CD8-positive, alpha-beta memory T cell (primary cell): ENCODE data around the gene TMEM131. TPM values are rescaled to one million over a fixed set of nuclear protein-coding genes. Genes with fewer than 3 reads are reported as not detected.
"Not testable (repeated sequence)": the region's sequence is repeated elsewhere in the genome, so short reads cannot be mapped to it uniquely, and the experiment has no call there.

Source experiments
- CTCF ChIA-PET: fragments of 350-600 bp; sonication (Branson Sonifier 250); formaldehyde crosslinking; loops from one replicate; lab custom pipeline; 2021; ENCODE audit warnings: antibody characterized with exemption; lab: Charles Lee
- POLR2A ChIA-PET: fragments of 350-600 bp; sonication (Branson Sonifier 250); formaldehyde crosslinking; loops from one replicate; lab custom pipeline; 2021; ENCODE audit warnings: antibody characterized with exemption; lab: Charles Lee
- DNase-seq, 5 donors: peaks; one replicate each; pipeline versions ENCODE4 v3.0.0 to v3.0.0-alpha.2; 2020 to 2022; ENCODE audit warnings: mixed read lengths in 1 of 5
- H3K27ac ChIP-seq: one replicate; pipeline ENCODE4 v1.7.0; 2013; ENCODE audit warnings: low read depth, mild to moderate bottlenecking, low read length, moderate library complexity
- H3K27me3 ChIP-seq: 2 replicates; pipeline ENCODE4 v1.7.0; 2013; ENCODE audit warnings: low read length, mild to moderate bottlenecking; ENCODE audit not compliant: insufficient read depth, poor library complexity, severe bottlenecking
- H3K36me3 ChIP-seq: 2 replicates; pipeline ENCODE4 v1.7.0; 2013; ENCODE audit warnings: mild to moderate bottlenecking, low read length, moderate library complexity; ENCODE audit not compliant: insufficient read depth
- H3K4me1 ChIP-seq: 2 replicates; pipeline ENCODE4 v1.7.0; 2013; ENCODE audit warnings: mild to moderate bottlenecking, low read length, moderate library complexity; ENCODE audit not compliant: insufficient read depth
- H3K4me3 ChIP-seq: 2 replicates; pipeline ENCODE4 v1.7.0; 2013; ENCODE audit warnings: mild to moderate bottlenecking, low read length
- H3K9me3 ChIP-seq: 2 replicates; pipeline ENCODE4 v1.7.0; 2013; ENCODE audit warnings: mild to moderate bottlenecking, low read length
- H3K27ac Mint-ChIP-seq, 8 donors: one replicate each; pipeline ENCODE4 v1.8.0; 2020 to 2021; ENCODE audit warnings: mixed read lengths in 8 of 8, mild to moderate bottlenecking in 6 of 8, inconsistent platforms in 3 of 8, moderate library complexity in 3 of 8
- H3K27me3 Mint-ChIP-seq, 2 donors: one replicate each; pipeline ENCODE4 v1.8.0; 2020 to 2021; ENCODE audit warnings: mixed read lengths in 2 of 2, mild to moderate bottlenecking in 1 of 2, moderate library complexity in 1 of 2
- H3K36me3 Mint-ChIP-seq, 3 donors: one replicate each; pipeline ENCODE4 v1.8.0; 2020 to 2021; ENCODE audit warnings: mixed read lengths in 3 of 3, inconsistent platforms in 1 of 3, mild to moderate bottlenecking in 1 of 3
- H3K4me1 Mint-ChIP-seq, 3 donors: one replicate each; pipeline ENCODE4 v1.8.0; 2020 to 2021; ENCODE audit warnings: mixed read lengths in 3 of 3, inconsistent platforms in 1 of 3, mild to moderate bottlenecking in 1 of 3
- H3K4me3 Mint-ChIP-seq, 7 donors: one replicate each; pipeline ENCODE4 v1.8.0; 2020 to 2021; ENCODE audit warnings: mixed read lengths in 7 of 7, mild to moderate bottlenecking in 6 of 7, moderate library complexity in 4 of 7, inconsistent platforms in 2 of 7
- H3K9me3 Mint-ChIP-seq, 5 donors: one replicate each; pipeline ENCODE4 v1.8.0; 2020 to 2022; ENCODE audit warnings: mixed read lengths in 5 of 5, mild to moderate bottlenecking in 3 of 5, moderate library complexity in 2 of 5, inconsistent platforms in 1 of 5
- polyA plus RNA-seq: library from polyadenylated mRNA; unstranded; fragments of 300-500 nt; fragmentation: Illumina TruSeq; gene quantifications from one replicate; pipeline ENCODE4 v1.2.3, GENCODE V29; 2021
- total RNA-seq, 2 experiments: library from RNA; stranded (reverse); gene quantifications; one replicate each; pipeline ENCODE4 v1.2.3, GENCODE V29; 2021

The TMEM131 gene
- total and polyA plus RNA-seq, 3 experiments from 2014 or later = 14.4 to 35.4 (median 34.7) TPM

DNA sequence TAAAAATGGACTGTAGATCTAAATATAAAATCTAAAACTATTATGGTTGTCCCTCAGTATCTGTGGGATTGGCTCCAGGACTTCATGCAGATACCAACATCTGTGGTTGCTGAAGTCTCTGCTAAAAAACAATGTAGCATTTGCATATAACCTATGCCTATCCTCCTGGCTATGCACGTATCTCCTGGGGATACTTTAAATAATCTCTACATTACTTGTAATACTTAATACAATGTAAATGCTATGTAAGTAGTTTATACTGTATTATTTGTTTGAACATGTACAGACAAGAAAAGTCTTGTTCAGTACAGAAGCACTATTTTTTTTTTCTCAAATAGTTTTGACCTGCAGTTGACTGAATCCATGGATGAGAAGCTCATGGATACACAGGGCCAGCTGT is 147.4 kb downstream of the TMEM131 start:
- no peak overlapping the region for H3K4me3 Mint-ChIP-seq
- ChIA-PET POLR2A (no interaction called here), CTCF (no interaction called here)
- peaks cover 3 to 8% (median 4%) of the 10 kb centered on the region in 3 donors for H3K36me3 Mint-ChIP-seq
- no peaks in the 10 kb centered on the region for H3K9me3 ChIP-seq
- no peak for DNase-seq
- H3K4me3 ChIP-seq = no peak overlapping the region
- no peaks in the 10 kb centered on the region for H3K27me3 Mint-ChIP-seq
- H3K9me3 Mint-ChIP-seq = no peaks in the 10 kb centered on the region
- H3K27ac ChIP-seq = no peak overlapping the region
- H3K36me3 ChIP-seq = no peaks in the 10 kb centered on the region
- peaks cover 13% of the 10 kb centered on the region for H3K4me1 ChIP-seq
- H3K4me1 Mint-ChIP-seq = peaks cover 42 to 78% (median 66%) of the 10 kb centered on the region in 3 donors
- peak overlapping the region in 1 of 8 donors; percentile 18 for H3K27ac Mint-ChIP-seq
- H3K27me3 ChIP-seq = no peaks in the 10 kb centered on the region

DNA sequence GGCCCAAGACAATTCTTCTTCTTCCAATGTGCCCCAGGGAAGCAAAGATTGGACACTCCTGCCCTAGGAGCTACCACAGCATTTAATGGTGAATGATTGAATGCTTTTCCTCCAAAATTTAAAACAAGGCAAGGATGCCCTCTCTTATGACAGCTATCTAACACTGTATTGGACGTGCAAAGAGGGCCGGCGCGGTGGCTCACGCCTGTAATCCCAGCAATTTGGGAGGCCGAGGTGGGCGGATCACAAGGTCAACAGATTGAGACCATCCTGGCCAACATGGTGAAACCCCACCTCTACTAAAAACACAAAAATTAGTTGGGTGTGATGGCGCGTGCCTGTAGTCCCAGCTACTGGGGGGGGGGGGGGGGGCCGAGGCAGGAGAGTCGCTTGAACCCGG is 149.0 kb downstream of the TMEM131 start:
- DNase-seq, H3K27me3 Mint-ChIP-seq, H3K4me3 Mint-ChIP-seq, H3K9me3 ChIP-seq, H3K27me3 ChIP-seq, H3K27ac Mint-ChIP-seq, H3K4me1 ChIP-seq, H3K4me3 ChIP-seq, H3K9me3 Mint-ChIP-seq, H3K27ac ChIP-seq, POLR2A ChIA-PET, H3K36me3 ChIP-seq: not testable (repeated sequence)
- H3K4me1 Mint-ChIP-seq = peaks cover 35 to 66% (median 53%) of the 10 kb centered on the region in 3 donors
- CTCF ChIA-PET = interaction anchor here (1.7 kb wide), 1 partner anchor 9 kb away, joined by 4 read pairs; no protein-coding TSS in a partner anchor
- peaks cover 3 to 12% (median 7%) of the 10 kb centered on the region in 3 donors for H3K36me3 Mint-ChIP-seq

DNA sequence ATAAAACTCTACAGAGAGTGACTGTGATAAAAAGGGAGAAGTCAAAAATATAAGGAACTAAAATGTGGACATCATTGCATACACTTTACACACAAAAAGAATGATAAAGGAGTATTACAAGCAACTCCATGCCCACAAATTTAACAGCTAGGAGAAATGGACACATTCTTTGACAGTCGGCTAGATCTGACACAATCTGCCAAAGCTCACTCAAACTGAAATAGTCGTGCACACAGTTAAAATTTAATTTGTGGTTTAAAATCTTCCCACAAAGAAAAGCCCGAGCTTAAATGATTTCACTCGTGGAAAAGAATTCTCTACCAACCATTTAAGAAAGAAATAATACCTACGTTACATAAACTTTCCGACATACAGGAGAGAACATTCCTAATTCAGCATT is 149.9 kb downstream of the TMEM131 start:
- CTCF ChIA-PET = interaction anchor here (1.7 kb wide), 1 partner anchor 9 kb away, joined by 4 read pairs; no protein-coding TSS in a partner anchor
- Histone ChIP-seq H3K4me1 (peaks cover under 1% of the 10 kb centered on the region), H3K27me3 (no peaks in the 10 kb centered on the region), H3K27ac (no peak overlapping the region), H3K9me3 (no peaks in the 10 kb centered on the region), H3K4me3 (no peak overlapping the region), H3K36me3 (peaks cover 2% of the 10 kb centered on the region)
- no peak for DNase-seq
- peaks cover 3 to 21% (median 7%) of the 10 kb centered on the region in 3 donors for H3K36me3 Mint-ChIP-seq
- peak overlapping the region in 1 of 8 donors; percentile 12 for H3K27ac Mint-ChIP-seq
- H3K4me3 Mint-ChIP-seq = no peak overlapping the region
- H3K9me3 Mint-ChIP-seq = no peaks in the 10 kb centered on the region
- no peaks in the 10 kb centered on the region for H3K27me3 Mint-ChIP-seq
- POLR2A ChIA-PET = no interaction called here
- peaks cover 27 to 57% (median 44%) of the 10 kb centered on the region in 3 donors for H3K4me1 Mint-ChIP-seq

DNA sequence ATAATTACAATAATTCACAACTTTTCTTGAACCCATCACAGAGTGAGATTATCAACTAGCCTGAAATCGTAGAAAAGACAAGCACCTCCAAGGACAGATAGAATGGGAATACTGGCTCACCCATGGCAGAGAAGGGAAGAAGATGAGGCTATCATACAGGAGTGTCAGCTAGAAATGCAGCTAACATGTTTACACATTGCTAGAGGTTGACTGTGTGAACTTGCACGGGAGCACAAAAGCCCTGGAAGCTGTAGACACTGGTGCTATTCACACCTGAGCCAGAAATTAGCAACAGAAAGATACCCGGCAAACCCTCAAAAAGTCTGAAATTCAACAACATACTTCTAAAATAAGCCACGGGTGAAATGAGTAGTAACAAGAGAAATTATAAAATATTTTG is 150.6 kb downstream of the TMEM131 start:
- no peak overlapping the region for H3K4me3 ChIP-seq
- H3K27ac ChIP-seq = no peak overlapping the region
- Mint-ChIP-seq H3K36me3 (peaks cover 3 to 27% (median 12%) of the 10 kb centered on the region in 3 donors), H3K27ac (no peak overlapping the region), H3K27me3 (no peaks in the 10 kb centered on the region), H3K4me1 (peaks cover 22 to 50% (median 39%) of the 10 kb centered on the region in 3 donors), H3K4me3 (no peak overlapping the region), H3K9me3 (no peaks in the 10 kb centered on the region)
- ChIA-PET CTCF (interaction anchor here (1.7 kb wide), 1 partner anchor 8 kb away, joined by 4 read pairs; no protein-coding TSS in a partner anchor), POLR2A (no interaction called here)
- no peak for DNase-seq
- H3K36me3 ChIP-seq = peaks cover 6% of the 10 kb centered on the region
- H3K27me3 ChIP-seq = no peaks in the 10 kb centered on the region
- H3K9me3 ChIP-seq = no peaks in the 10 kb centered on the region
- no peaks in the 10 kb centered on the region for H3K4me1 ChIP-seq

DNA sequence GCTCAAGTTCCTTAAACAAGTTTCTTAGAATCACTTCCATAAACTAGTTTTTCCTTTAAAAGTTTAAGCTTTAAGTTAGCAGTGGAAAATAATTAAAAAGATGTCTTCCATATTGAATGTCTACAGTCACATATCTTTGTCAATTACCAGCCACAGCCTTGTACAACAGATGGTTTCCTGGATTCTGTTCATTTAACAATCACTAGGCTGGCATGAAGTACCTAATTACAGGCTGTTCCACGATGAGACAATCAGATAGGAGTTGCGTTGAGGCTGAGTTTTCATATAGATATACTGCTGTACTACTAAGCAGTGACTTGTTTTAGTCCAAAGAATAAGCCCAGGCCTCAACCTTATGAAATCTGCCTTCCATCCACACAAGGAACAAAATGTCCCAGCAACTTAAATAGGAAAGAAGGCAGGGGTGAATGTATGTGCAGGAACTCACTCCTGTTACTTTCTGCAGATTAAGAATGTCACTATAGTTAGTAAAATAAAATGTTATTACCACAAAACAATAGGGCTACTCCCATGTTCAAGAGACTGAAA is 151.4 kb downstream of the TMEM131 start:
- Histone ChIP-seq H3K27ac (no peak overlapping the region), H3K9me3 (no peaks in the 10 kb centered on the region), H3K4me3 (no peak overlapping the region), H3K36me3 (peaks cover 6% of the 10 kb centered on the region), H3K27me3 (no peaks in the 10 kb centered on the region), H3K4me1 (no peaks in the 10 kb centered on the region)
- POLR2A ChIA-PET = no interaction called here
- Mint-ChIP-seq H3K4me3 (no peak overlapping the region), H3K4me1 (peaks cover 17 to 45% (median 34%) of the 10 kb centered on the region in 3 donors), H3K27ac (no peak overlapping the region), H3K9me3 (no peaks in the 10 kb centered on the region), H3K36me3 (peaks cover 3 to 35% (median 16%) of the 10 kb centered on the region in 3 donors), H3K27me3 (no peaks in the 10 kb centered on the region)
- no peak for DNase-seq
- CTCF ChIA-PET = no interaction called here

DNA sequence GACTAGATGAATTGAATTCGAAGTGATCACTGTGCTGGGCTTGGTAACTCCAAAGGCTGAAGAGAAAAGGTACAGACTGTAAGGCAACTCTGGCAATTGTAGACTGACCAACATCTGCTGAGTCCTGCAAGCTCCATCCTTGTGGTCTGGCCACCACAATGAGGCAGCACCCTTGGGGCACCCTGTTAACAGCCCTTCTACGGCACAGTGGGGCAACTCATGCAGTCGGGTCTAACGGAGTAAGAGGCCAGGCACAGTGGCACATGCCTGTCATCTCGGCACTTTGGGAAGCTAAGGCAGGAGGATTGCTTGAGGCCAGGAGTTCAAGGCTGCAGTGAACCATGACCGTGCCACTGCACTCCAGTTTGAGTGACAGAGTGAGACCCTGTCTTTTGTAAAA is 155.6 kb downstream of the TMEM131 start:
- no peaks in the 10 kb centered on the region for H3K9me3 Mint-ChIP-seq
- no peak for DNase-seq
- ChIA-PET CTCF (no interaction called here), POLR2A (no interaction called here)
- H3K4me3 Mint-ChIP-seq = no peak overlapping the region
- H3K4me3 ChIP-seq = no peak overlapping the region
- peaks cover 4 to 59% (median 26%) of the 10 kb centered on the region in 3 donors for H3K36me3 Mint-ChIP-seq
- peaks cover 2 to 18% (median 12%) of the 10 kb centered on the region in 3 donors for H3K4me1 Mint-ChIP-seq
- H3K36me3 ChIP-seq = peaks cover 6% of the 10 kb centered on the region
- no peak overlapping the region for H3K27ac Mint-ChIP-seq
- H3K4me1 ChIP-seq = no peaks in the 10 kb centered on the region
- no peaks in the 10 kb centered on the region for H3K27me3 ChIP-seq
- H3K27ac ChIP-seq = no peak overlapping the region
- H3K9me3 ChIP-seq = no peaks in the 10 kb centered on the region
- no peaks in the 10 kb centered on the region for H3K27me3 Mint-ChIP-seq

DNA sequence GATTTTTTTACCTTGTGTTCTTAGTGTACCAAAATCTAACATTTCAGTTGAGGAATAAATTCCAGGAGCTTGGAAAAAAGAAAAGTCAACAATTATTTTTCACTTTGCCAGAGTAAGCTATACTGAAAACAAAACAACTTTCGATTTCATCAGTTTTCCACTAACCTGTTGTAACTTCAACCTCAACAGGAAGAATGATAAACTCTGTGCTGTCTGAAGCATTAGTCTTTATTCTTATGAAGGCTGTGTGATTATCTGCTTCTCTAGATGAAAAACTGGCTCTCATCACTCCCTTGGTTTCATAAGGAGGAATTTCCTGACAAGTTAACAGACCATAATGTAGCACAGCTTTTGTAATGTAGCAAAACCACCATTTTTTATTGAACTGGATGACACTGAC is 161.1 kb downstream of the TMEM131 start:
- no peak for DNase-seq
- H3K9me3 ChIP-seq = no peaks in the 10 kb centered on the region

DNA sequence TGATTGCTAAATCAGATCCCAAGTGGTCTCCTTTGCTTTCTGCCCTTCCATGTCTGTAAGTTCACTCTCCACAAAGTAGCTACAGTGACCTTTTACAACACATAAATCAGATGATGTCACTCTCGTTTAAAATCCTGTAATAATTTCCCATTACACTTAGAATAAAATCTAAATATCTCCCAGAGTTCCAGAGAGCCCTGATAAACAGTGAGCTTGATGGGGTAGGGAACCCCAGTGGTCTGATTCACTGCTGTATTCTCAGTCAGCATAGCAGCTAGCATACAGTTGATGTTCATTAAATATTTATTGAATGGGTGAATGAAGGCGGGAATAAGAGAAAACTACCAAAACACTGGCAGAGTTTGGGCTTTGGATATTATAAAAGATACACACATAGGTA is 164.6 kb downstream of the TMEM131 start:
- no peak overlapping the region for H3K4me3 ChIP-seq
- peaks cover 13 to 24% (median 19%) of the 10 kb centered on the region in 3 donors for H3K4me1 Mint-ChIP-seq
- peaks cover 5 to 52% (median 18%) of the 10 kb centered on the region in 3 donors for H3K36me3 Mint-ChIP-seq
- ChIA-PET CTCF (no interaction called here), POLR2A (no interaction called here)
- H3K4me3 Mint-ChIP-seq = no peak overlapping the region
- H3K27me3 ChIP-seq = no peaks in the 10 kb centered on the region
- no peak overlapping the region for H3K27ac ChIP-seq
- H3K36me3 ChIP-seq = no peaks in the 10 kb centered on the region
- no peak for DNase-seq
- H3K27ac Mint-ChIP-seq = no peak overlapping the region
- no peaks in the 10 kb centered on the region for H3K9me3 ChIP-seq
- no peaks in the 10 kb centered on the region for H3K27me3 Mint-ChIP-seq
- no peaks in the 10 kb centered on the region for H3K9me3 Mint-ChIP-seq
- H3K4me1 ChIP-seq = no peaks in the 10 kb centered on the region

More for the DNA sequence above, 161.1 kb downstream of the TMEM131 start:
- no peaks in the 10 kb centered on the region for H3K27me3 Mint-ChIP-seq
- peak overlapping the region in 3 of 8 donors; percentile 12 to 82 (median 21) for H3K27ac Mint-ChIP-seq
- H3K9me3 Mint-ChIP-seq = no peaks in the 10 kb centered on the region
- CTCF ChIA-PET = interaction anchor here (1.2 kb wide), 1 partner anchor 551 kb away, joined by 3 read pairs; no protein-coding TSS in a partner anchor
- Histone ChIP-seq H3K27ac (no peak overlapping the region), H3K36me3 (no peaks in the 10 kb centered on the region), H3K4me1 (no peaks in the 10 kb centered on the region), H3K27me3 (no peaks in the 10 kb centered on the region), H3K4me3 (no peak overlapping the region)
- POLR2A ChIA-PET = no interaction called here
- peaks cover 9 to 20% (median 20%) of the 10 kb centered on the region in 3 donors for H3K4me1 Mint-ChIP-seq
- H3K4me3 Mint-ChIP-seq = no peak overlapping the region
- peaks cover 6 to 57% (median 23%) of the 10 kb centered on the region in 3 donors for H3K36me3 Mint-ChIP-seq
